ENCODE measurements around the gene CLCA1. TPM values are rescaled to one million over a fixed set of nuclear protein-coding genes. Genes with fewer than 3 reads are reported as not detected.

CLCA1 gene
- total and polyA plus RNA-seq, 10 of the 15 experiments (the other 5 are each of a cell fraction or from before 2014, with no cell fraction given), result 0.13 TPM; not detected in 9

DNA sequence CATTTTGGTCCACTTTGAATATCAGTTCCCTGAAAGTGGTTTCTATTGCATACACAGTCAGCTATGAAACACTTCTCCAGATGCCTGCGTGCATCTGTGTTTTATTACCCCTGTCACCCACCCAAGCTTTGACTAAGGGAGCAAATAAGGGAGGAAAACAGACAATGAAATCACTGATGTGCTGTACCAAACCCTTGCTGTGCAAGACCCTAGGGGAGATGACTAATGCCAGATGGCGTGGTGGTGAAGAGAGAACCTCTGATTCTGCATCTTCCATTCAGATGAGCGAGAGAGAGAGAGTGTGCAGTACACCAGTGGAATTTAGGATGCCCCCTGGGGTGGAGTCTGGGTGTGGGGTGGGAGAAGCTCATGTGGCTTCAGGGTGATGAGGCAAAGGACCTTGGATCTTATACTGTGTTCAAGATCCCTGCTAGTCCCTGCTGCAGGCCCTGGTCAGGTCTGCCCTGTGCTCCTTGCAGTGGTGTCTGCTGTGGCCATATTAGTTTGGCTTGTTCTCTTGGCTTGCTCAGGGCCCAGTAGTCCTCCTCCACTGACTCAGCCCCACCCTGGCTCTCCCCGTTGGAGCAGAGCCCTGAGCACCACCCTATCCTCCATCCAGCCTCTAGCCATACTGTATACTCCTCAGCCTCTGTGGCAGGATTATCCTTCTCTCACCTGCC, 18.5 kb downstream of the CLCA1 start (continued):
- TF ChIP-seq, protein P1, sequence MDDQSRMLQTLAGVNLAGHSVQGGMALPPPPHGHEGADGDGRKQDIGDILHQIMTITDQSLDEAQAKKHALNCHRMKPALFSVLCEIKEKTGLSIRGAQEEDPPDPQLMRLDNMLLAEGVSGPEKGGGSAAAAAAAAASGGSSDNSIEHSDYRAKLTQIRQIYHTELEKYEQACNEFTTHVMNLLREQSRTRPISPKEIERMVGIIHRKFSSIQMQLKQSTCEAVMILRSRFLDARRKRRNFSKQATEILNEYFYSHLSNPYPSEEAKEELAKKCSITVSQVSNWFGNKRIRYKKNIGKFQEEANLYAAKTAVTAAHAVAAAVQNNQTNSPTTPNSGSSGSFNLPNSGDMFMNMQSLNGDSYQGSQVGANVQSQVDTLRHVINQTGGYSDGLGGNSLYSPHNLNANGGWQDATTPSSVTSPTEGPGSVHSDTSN (IDR thresholded peaks at IDR 0.05; ENCODE audit: insufficient replicate concordance, low read depth, low read length), result no peak

GRCh38 chr1:86487811-86488141, 19.0 kb downstream of the CLCA1 start:
- Histone ChIP-seq H3K4me3 (no peak overlapping the region), H3K79me2 (ENCODE audit: control insufficient read depth, insufficient read depth, low read length) (no peaks in the 10 kb centered on the region), H3K27me3 (replicated peaks in 1 of 2; ENCODE audit: control insufficient read depth in 2 of 2, insufficient read depth in 2 of 2, low read length in 1 of 2) (peaks cover 1 to 2% of the 10 kb centered on the region in 2 experiments; a peak in 2 of 4 replicates), H4K20me1 (ENCODE audit: control insufficient read depth, insufficient read depth) (no peaks in the 10 kb centered on the region), H3K9me3 (replicated peaks; ENCODE audit: control insufficient read depth, insufficient read depth, low read length) (no peaks in the 10 kb centered on the region), H3K4me1 (ENCODE audit: control insufficient read depth, insufficient read depth, low read length) (no peaks in the 10 kb centered on the region), H3K36me3 (ENCODE audit: control insufficient read depth in 2 of 2, insufficient read depth in 2 of 2, low read length in 1 of 2) (no peaks in the 10 kb centered on the region), H3K4me2 (ENCODE audit: control insufficient read depth, insufficient read depth) (no peak overlapping the region), H3K9ac (ENCODE audit: control insufficient read depth, insufficient read depth, low read length) (no peak overlapping the region), H2AFZ (ENCODE audit: control insufficient read depth, low read depth, low read length) (no peak overlapping the region), H3K27ac (ENCODE audit: control insufficient read depth, insufficient read depth) (no peak overlapping the region)
- ATAC-seq, result no peak
- 19% methylated on average over 4 of the region's 4 CpGs for WGBS (ENCODE audit: insufficient coverage, insufficient replicate concordance, low lambda C conversion rate, missing lambda C conversion rate)
- ChIA-PET POLR2A (no interaction called here), SMC1A (ENCODE audit: uncharacterized antibody, unreplicated experiment) (interaction anchor here (0.8 to 1.4 kb wide), 2 partner anchors 18 to 95 kb away, joined by 3 read pairs; no protein-coding TSS in a partner anchor), RAD21 (ENCODE audit: unreplicated experiment) (no interaction called here), CTCF (interaction anchor here (2.9 to 4.4 kb wide), 2 partner anchors 13 to 14 kb away, joined by 8 to 45 read pairs; no protein-coding TSS in a partner anchor)
- DNase-seq (ENCODE audit: low read depth, low spot score), result no peak
- intact Hi-C loops (cut with micrococcal nuclease; ENCODE audit: unreplicated experiment), result no loop called here
- in situ Hi-C loops (cut with MboI), result no loop called here
- FAIRE-seq, result no peak
- no TSS peak for BruUV-seq (replicated peaks)
- TF ChIP-seq SUPT20H (IDR thresholded peaks at IDR 0.05; ENCODE audit: borderline replicate concordance, control insufficient read depth, low read depth, low read length) (no peak), EED (IDR thresholded peaks at IDR 0.05; ENCODE audit: low read depth) (no peak), HDGF (IDR thresholded peaks at IDR 0.05) (no peak), PAX5 (IDR thresholded peaks at IDR 0.05; ENCODE audit: borderline replicate concordance, low read depth, low read length) (no peak), PAX8 (IDR thresholded peaks at IDR 0.05) (no peak), PKNOX1 (IDR thresholded peaks at IDR 0.05) (no peak), MYB (IDR thresholded peaks at IDR 0.05; ENCODE audit: borderline replicate concordance, low read depth, low read length) (no peak), RUNX3 (IDR thresholded peaks at IDR 0.05; ENCODE audit: low read length) (no peak), HDAC2 (IDR thresholded peaks at IDR 0.05) (no peak)
- TF ChIP-seq, protein P2, sequence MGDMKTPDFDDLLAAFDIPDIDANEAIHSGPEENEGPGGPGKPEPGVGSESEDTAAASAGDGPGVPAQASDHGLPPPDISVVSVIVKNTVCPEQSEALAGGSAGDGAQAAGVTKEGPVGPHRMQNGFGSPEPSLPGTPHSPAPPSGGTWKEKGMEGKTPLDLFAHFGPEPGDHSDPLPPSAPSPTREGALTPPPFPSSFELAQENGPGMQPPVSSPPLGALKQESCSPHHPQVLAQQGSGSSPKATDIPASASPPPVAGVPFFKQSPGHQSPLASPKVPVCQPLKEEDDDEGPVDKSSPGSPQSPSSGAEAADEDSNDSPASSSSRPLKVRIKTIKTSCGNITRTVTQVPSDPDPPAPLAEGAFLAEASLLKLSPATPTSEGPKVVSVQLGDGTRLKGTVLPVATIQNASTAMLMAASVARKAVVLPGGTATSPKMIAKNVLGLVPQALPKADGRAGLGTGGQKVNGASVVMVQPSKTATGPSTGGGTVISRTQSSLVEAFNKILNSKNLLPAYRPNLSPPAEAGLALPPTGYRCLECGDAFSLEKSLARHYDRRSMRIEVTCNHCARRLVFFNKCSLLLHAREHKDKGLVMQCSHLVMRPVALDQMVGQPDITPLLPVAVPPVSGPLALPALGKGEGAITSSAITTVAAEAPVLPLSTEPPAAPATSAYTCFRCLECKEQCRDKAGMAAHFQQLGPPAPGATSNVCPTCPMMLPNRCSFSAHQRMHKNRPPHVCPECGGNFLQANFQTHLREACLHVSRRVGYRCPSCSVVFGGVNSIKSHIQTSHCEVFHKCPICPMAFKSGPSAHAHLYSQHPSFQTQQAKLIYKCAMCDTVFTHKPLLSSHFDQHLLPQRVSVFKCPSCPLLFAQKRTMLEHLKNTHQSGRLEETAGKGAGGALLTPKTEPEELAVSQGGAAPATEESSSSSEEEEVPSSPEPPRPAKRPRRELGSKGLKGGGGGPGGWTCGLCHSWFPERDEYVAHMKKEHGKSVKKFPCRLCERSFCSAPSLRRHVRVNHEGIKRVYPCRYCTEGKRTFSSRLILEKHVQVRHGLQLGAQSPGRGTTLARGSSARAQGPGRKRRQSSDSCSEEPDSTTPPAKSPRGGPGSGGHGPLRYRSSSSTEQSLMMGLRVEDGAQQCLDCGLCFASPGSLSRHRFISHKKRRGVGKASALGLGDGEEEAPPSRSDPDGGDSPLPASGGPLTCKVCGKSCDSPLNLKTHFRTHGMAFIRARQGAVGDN (IDR thresholded peaks at IDR 0.05), result no peak
- TF ChIP-seq, protein P3, sequence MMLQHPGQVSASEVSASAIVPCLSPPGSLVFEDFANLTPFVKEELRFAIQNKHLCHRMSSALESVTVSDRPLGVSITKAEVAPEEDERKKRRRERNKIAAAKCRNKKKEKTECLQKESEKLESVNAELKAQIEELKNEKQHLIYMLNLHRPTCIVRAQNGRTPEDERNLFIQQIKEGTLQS (IDR thresholded peaks at IDR 0.05; ENCODE audit: borderline replicate concordance, extremely low read depth, low read depth, low read length), result no peak
- TF ChIP-seq, protein P4, sequence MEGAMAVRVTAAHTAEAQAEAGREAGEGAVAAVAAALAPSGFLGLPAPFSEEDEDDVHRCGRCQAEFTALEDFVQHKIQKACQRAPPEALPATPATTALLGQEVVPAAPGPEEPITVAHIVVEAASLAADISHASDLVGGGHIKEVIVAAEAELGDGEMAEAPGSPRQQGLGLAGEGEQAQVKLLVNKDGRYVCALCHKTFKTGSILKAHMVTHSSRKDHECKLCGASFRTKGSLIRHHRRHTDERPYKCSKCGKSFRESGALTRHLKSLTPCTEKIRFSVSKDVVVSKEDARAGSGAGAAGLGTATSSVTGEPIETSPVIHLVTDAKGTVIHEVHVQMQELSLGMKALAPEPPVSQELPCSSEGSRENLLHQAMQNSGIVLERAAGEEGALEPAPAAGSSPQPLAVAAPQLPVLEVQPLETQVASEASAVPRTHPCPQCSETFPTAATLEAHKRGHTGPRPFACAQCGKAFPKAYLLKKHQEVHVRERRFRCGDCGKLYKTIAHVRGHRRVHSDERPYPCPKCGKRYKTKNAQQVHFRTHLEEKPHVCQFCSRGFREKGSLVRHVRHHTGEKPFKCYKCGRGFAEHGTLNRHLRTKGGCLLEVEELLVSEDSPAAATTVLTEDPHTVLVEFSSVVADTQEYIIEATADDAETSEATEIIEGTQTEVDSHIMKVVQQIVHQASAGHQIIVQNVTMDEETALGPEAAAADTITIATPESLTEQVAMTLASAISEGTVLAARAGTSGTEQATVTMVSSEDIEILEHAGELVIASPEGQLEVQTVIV (IDR thresholded peaks at IDR 0.05; ENCODE audit: borderline replicate concordance, partially characterized antibody), result no peak

All from GM12878 (cell line).